Endothelial cell of umbilical vein (primary cell): ENCODE results near the gene CCT3. TPM values are rescaled to one million over a fixed set of nuclear protein-coding genes. Genes with fewer than 3 reads are reported as not detected.

Source experiments
- BruUV-seq: library from RNA; stranded (reverse); fragments of 400-500 nt; replicated peaks from 2 replicates; lab custom pipeline; 2021; lab: Mats Ljungman, UMichigan
- CTCF ChIA-PET: fragments of 300-600, 350-600 bp; sonication (Branson Sonifier 250); formaldehyde crosslinking; loops from one replicate; lab custom pipeline; 2021; ENCODE audit warnings: antibody characterized with exemption, inconsistent platforms; lab: Charles Lee
- POLR2A ChIA-PET: fragments of 300-600, 350-600 bp; sonication (Branson Sonifier 250); formaldehyde crosslinking; loops from one replicate; lab custom pipeline; 2021; ENCODE audit warnings: antibody characterized with exemption, inconsistent platforms; lab: Charles Lee
- DNase-seq: peaks from one replicate; pipeline ENCODE4 v3.0.0-alpha.2; 2011; ENCODE audit warnings: low read depth, low spot score
- FAIRE-seq: peaks from 2 replicates; lab custom pipeline; 2011; peaks lifted over from hg19 to GRCh38; lab: Jason Lieb, UNC
- H2AFZ ChIP-seq: 2 replicates; pipeline ENCODE4 v1.6.0; 2012; ENCODE audit warnings: low read depth, low read length, control low read depth, inconsistent platforms
- H3K27ac ChIP-seq: 2 replicates; pipeline ENCODE4 v1.5.1; 2011; ENCODE audit warnings: low read depth, mild to moderate bottlenecking, control low read depth, low read length, moderate library complexity; ENCODE audit not compliant: insufficient read depth
- H3K27me3 ChIP-seq, 2 experiments: 2 replicates each; pipeline versions ENCODE4 v1.6.0 to v1.6.1; 2011; ENCODE audit warnings: low read length in 2 of 2, mixed read lengths in 1 of 2; ENCODE audit not compliant: control insufficient read depth in 2 of 2, insufficient read depth in 2 of 2
- H3K36me3 ChIP-seq, 2 experiments: 2 replicates in 1 of 2; 3 replicates in 1 of 2; pipeline ENCODE4 v1.5.1; 2011; ENCODE audit warnings: low read length in 2 of 2, mild to moderate bottlenecking in 1 of 2, moderate library complexity in 1 of 2; ENCODE audit not compliant: control insufficient read depth in 2 of 2, insufficient read depth in 2 of 2; ENCODE audit errors: extremely low read depth in 1 of 2
- H3K4me1 ChIP-seq: 3 replicates; pipeline ENCODE4 v1.5.1; 2011; ENCODE audit warnings: mild to moderate bottlenecking, low read length; ENCODE audit not compliant: control insufficient read depth, insufficient read depth; ENCODE audit errors: extremely low read depth
- H3K4me2 ChIP-seq: 2 replicates; pipeline ENCODE4 v1.6.1; 2011; ENCODE audit warnings: low read length, control low read depth, mixed read lengths; ENCODE audit not compliant: insufficient read depth
- H3K4me3 ChIP-seq, 3 experiments: fragments of 200-600 bp in 1 of 3; sonication (generic), shearing (Covaris generic) in 1 of 3; replicated peaks in 1 of 3; 2 replicates each; pipeline ENCODE4 v1.5.1; 2011 to 2016; ENCODE audit warnings: control low read depth in 3 of 3, low read length in 3 of 3, mild to moderate bottlenecking in 2 of 3, inconsistent platforms in 1 of 3, low read depth in 1 of 3, moderate library complexity in 1 of 3; ENCODE audit not compliant: insufficient read depth in 1 of 3
- H3K79me2 ChIP-seq: 2 replicates; pipeline ENCODE4 v1.6.0; 2012; ENCODE audit warnings: low read length, inconsistent platforms; ENCODE audit not compliant: control insufficient read depth, insufficient read depth
- H3K9ac ChIP-seq: replicated peaks from 2 replicates; pipeline ENCODE3; 2011; ENCODE audit warnings: low read length, control low read depth; ENCODE audit not compliant: insufficient read depth; ENCODE audit errors: extremely low read depth
- H3K9me1 ChIP-seq: replicated peaks from 3 replicates; pipeline ENCODE4 v1.6.0; 2011; ENCODE audit warnings: mild to moderate bottlenecking, low read length; ENCODE audit not compliant: control insufficient read depth, insufficient read depth; ENCODE audit errors: extremely low read depth
- H3K9me3 ChIP-seq: replicated peaks from 2 replicates; pipeline ENCODE4 v1.5.1; 2012; ENCODE audit warnings: low read length, inconsistent platforms; ENCODE audit not compliant: control insufficient read depth, insufficient read depth
- H4K20me1 ChIP-seq: replicated peaks from 2 replicates; pipeline ENCODE3; 2011; ENCODE audit warnings: mild to moderate bottlenecking, low read length; ENCODE audit not compliant: control insufficient read depth, insufficient read depth; ENCODE audit errors: extremely low read depth
- EZH2 ChIP-seq: IDR thresholded peaks from 2 replicates; pipeline ENCODE4 v1.6.1; 2012; ENCODE audit warnings: borderline replicate concordance, low read depth, mild to moderate bottlenecking, moderate library complexity, low read length, inconsistent platforms; ENCODE audit not compliant: severe bottlenecking
- FOS ChIP-seq: IDR thresholded peaks from 2 replicates; pipeline ENCODE4 v1.6.1; 2011; ENCODE audit warnings: mild to moderate bottlenecking, low read length, moderate library complexity, borderline replicate concordance; ENCODE audit not compliant: insufficient read depth
- GATA2 ChIP-seq: IDR thresholded peaks from 2 replicates; pipeline ENCODE4 v1.7.0; 2011; ENCODE audit warnings: low read depth, mild to moderate bottlenecking, moderate library complexity, mixed read lengths, low read length; ENCODE audit not compliant: insufficient read length, insufficient read depth
- JUN ChIP-seq: IDR thresholded peaks from 2 replicates; pipeline ENCODE4 v1.6.1; 2011; ENCODE audit warnings: borderline replicate concordance, low read depth; ENCODE audit not compliant: insufficient read length, insufficient read depth
- POLR2AphosphoS5 ChIP-seq: IDR thresholded peaks from 2 replicates; pipeline ENCODE4 v1.6.1; 2012; ENCODE audit warnings: low read depth, mild to moderate bottlenecking, control low read depth, low read length, moderate library complexity; ENCODE audit not compliant: insufficient read depth
- dilution Hi-C: fragments of 300-500 bp; cut with MboI; formaldehyde crosslinking; loops from one replicate; pipeline ENCODE4 v1.15.0; 2019; ENCODE audit warnings: low sequenced_read_pairs; ENCODE audit not compliant: extremely low pct_ligation_motif_present
- intact Hi-C: fragments of 100-400 bp; cut with micrococcal nuclease; formaldehyde crosslinking; loops from one replicate; pipeline ENCODE4 v1.10.0; 2022
- polyA plus RNA-seq, 4 experiments: library from polyadenylated mRNA; depleted of rRNA in 3 of 4; stranded (reverse) in 3 of 4; unstranded in 1 of 4; fragments of >200 nt; gene quantifications; 2 replicates each; pipeline versions ENCODE4 v1.2.1 to v1.2.3, GENCODE V29; 2011 to 2012; ENCODE audit warnings: missing spikeins in 1 of 4
- total RNA-seq: library from RNA; stranded (reverse); gene quantifications from 2 replicates; pipeline ENCODE4 v1.2.3, GENCODE V29; 2021

Gene CCT3
- total and polyA plus RNA-seq, 2 donors (not counting 3 experiments of a cell fraction or from before 2014, with no cell fraction given): 276 to 367 TPM

- H3K79me2 ChIP-seq: no peaks in the 10 kb centered on the region
- H3K4me2 ChIP-seq: no peak overlapping the region
- no peaks in the 10 kb centered on the region for H3K9me1 ChIP-seq
- dilution Hi-C loops: no loop called here
- no peak overlapping the region for H2AFZ ChIP-seq
- H3K27me3 ChIP-seq: peaks cover 23% of the 10 kb centered on the region in 2 experiments
- POLR2A ChIA-PET: no interaction called here
- DNase-seq (no peak), FAIRE-seq (no peak)
- H3K9ac ChIP-seq: no peak overlapping the region
- no peaks in the 10 kb centered on the region for H3K36me3 ChIP-seq
- H3K27ac ChIP-seq: no peak overlapping the region
- no peak for TF ChIP-seq FOS
- TF ChIP-seq EZH2: no peak
- TF ChIP-seq POLR2AphosphoS5: no peak
- no peak for TF ChIP-seq JUN
- H3K4me3 ChIP-seq: no peak overlapping the region
- intact Hi-C loops: loop anchor here (1.0 kb wide), 1 partner anchor 61 kb away; no protein-coding TSS in a partner anchor
- no TSS peak for BruUV-seq
- H3K9me3 ChIP-seq: no peaks in the 10 kb centered on the region
- peaks cover 3% of the 10 kb centered on the region for H3K4me1 ChIP-seq
- CTCF ChIA-PET: interaction anchor here (1.5 to 7.4 kb wide), 13 partner anchors 13 to 224 kb away, joined by 4 to 648 read pairs (median 78); no protein-coding TSS in a partner anchor
- H4K20me1 ChIP-seq: no peaks in the 10 kb centered on the region
Measured at GRCh38 chr1:156384658-156385057, 46.6 kb upstream of the CCT3 start.

- Histone ChIP-seq H4K20me1 (no peaks in the 10 kb centered on the region), H3K9ac (no peak overlapping the region), H3K27me3 (peaks cover 17% of the 10 kb centered on the region in 2 experiments), H3K27ac (no peak overlapping the region), H3K79me2 (no peaks in the 10 kb centered on the region), H3K36me3 (no peaks in the 10 kb centered on the region), H3K4me1 (peaks cover 3% of the 10 kb centered on the region), H3K9me1 (no peaks in the 10 kb centered on the region), H3K9me3 (no peaks in the 10 kb centered on the region), H2AFZ (no peak overlapping the region), H3K4me3 (no peak overlapping the region), H3K4me2 (no peak overlapping the region)
- intact Hi-C loops (no loop called here), dilution Hi-C loops (no loop called here)
- BruUV-seq: no TSS peak
- no peak for DNase-seq
- no peak for TF ChIP-seq FOS
- TF ChIP-seq GATA2: no peak
- TF ChIP-seq POLR2AphosphoS5: no peak
- FAIRE-seq: no peak
- ChIA-PET CTCF (interaction anchor here (2.3 to 7.4 kb wide), 6 partner anchors 17 to 68 kb away, joined by 29 to 648 read pairs (median 121); no protein-coding TSS in a partner anchor), POLR2A (no interaction called here)
Measured at GRCh38 chr1:156384007-156384406, 45.9 kb upstream of the CCT3 start.
